GM12874 (cell line): ENCODE data around the gene MTMR8.

Source experiments
- CTCF ChIP-seq: IDR thresholded peaks from 2 replicates; pipeline ENCODE4 v1.5.1; 2011; ENCODE audit warnings: low read depth, mild to moderate bottlenecking, control low read depth, low read length, moderate library complexity; ENCODE audit not compliant: insufficient read depth

Gene MTMR8

DNA sequence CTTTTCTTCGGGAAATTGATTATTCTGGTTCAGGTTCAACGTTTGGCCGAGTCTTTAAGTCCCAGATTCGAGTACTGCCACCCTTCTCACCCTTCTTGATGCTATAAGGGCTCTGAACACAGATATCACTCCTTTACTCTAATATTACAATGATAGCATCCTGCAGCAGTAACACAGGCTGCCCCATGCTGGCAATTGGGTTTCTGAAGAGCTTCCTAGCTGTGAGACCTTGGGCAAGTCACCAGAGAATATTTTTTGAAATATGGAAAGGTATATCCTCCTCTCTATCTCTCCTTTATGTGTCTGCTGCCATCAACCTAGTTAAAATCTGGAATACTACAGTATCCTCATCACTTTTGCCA lies 297 bp upstream of the MTMR8 start:
- TF ChIP-seq CTCF: no peak

- TF ChIP-seq CTCF: no peak
These were observed 986 bp downstream of the MTMR8 start for GRCh38 chrX:64394059-64394873.

- no peak for TF ChIP-seq CTCF
These were observed 5.8 kb downstream of the MTMR8 start for GRCh38 chrX:64389489-64389888.

DNA sequence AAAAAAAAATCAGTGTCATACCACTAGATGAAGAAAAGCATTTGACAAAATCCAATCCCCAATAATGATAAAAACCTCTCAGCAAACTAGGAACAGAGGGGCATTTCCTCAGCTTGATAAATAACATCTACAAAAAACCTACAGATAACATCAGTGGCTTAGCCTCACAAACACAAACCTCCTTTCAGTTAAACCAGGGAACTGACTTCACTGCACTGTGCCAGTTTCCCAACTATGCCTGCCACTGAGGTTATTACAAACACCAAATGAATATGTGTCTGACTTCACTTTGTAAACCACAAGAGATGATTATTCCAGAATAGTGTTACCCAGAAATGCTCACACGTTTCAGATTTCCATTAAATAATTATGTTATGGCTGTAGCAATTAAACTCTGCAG lies 15.3 kb downstream of the MTMR8 start:
- no peak for TF ChIP-seq CTCF

- no peak for TF ChIP-seq CTCF
These were observed 17.5 kb downstream of the MTMR8 start for GRCh38 chrX:64377753-64378152.

- no peak for TF ChIP-seq CTCF
These were observed 43.2 kb downstream of the MTMR8 start for GRCh38 chrX:64352081-64352480.

DNA sequence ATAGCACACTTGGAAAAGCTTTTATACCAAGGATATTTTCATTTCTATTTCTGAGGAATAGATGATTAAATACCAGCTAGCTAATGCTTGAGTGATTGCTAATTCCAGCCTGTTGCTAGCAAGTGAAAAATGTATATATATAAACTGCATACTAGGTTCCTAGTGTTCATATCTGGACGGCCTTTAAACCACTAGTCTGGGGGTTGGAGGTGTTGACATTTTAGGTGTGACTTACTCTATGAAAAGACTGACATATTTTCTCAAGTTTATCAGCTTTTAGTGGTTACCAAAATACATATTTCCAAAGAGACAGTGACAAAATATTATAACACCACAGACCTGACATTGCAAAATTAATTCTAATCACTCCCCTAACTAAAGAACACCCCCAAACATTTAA lies 44.7 kb downstream of the MTMR8 start:
- no peak for TF ChIP-seq CTCF
